Natural killer cell treated with Interleukin-12 subunit alpha and Interleukin-12 subunit beta and Interleukin-15 and Interleukin-18, amount 100 ng/mL, for 72 hours (primary cell): Measurements from ENCODE around the gene OR52L1. TPM values are rescaled to one million over a fixed set of nuclear protein-coding genes. Genes with fewer than 3 reads are reported as not detected.
"Not testable (repeated sequence)": the region's sequence is repeated elsewhere in the genome, so short reads cannot be mapped to it uniquely, and the experiment has no call there.

Experiments
- ATAC-seq, 2 donors: fragments of 150-1000 bp; cut with Tn5 transposase in 1 of 2; sonication (Bioruptor Pico), chemical (Tn5 transposase) in 1 of 2; 2 replicates each; pipeline ENCODE4 v1.10.0; 2021
- DNase-seq: peaks from one replicate; pipeline ENCODE4 v3.0.0; 2022; ENCODE audit warnings: low spot score
- H3K27ac Mint-ChIP-seq, 2 donors: 1 replicate in 1 of 2; 2 replicates in 1 of 2; pipeline ENCODE4 v1.8.0; 2022; ENCODE audit warnings: mixed read lengths in 2 of 2, mild to moderate bottlenecking in 1 of 2, moderate library complexity in 1 of 2
- H3K27me3 Mint-ChIP-seq, 2 donors: 1 replicate in 1 of 2; 2 replicates in 1 of 2; pipeline ENCODE4 v1.8.0; 2022; ENCODE audit warnings: mixed read lengths in 2 of 2
- H3K36me3 Mint-ChIP-seq: one replicate; pipeline ENCODE4 v1.8.0; 2022; ENCODE audit warnings: mixed read lengths
- H3K4me1 Mint-ChIP-seq, 2 donors: 1 replicate in 1 of 2; 2 replicates in 1 of 2; pipeline ENCODE4 v1.8.0; 2022; ENCODE audit warnings: low read depth in 2 of 2, mixed read lengths in 2 of 2, mild to moderate bottlenecking in 1 of 2
- H3K4me3 Mint-ChIP-seq: one replicate; pipeline ENCODE4 v1.8.0; 2022; ENCODE audit warnings: mixed read lengths
- H3K9me3 Mint-ChIP-seq: 2 replicates; pipeline ENCODE4 v1.8.0; 2022; ENCODE audit warnings: mixed read lengths
- total RNA-seq, 2 donors: library from RNA; stranded (reverse); gene quantifications; one replicate each; pipeline ENCODE4 v1.2.3, GENCODE V29; 2022

The OR52L1 gene
- total RNA-seq, 2 donors from 2014 or later: not detected

DNA sequence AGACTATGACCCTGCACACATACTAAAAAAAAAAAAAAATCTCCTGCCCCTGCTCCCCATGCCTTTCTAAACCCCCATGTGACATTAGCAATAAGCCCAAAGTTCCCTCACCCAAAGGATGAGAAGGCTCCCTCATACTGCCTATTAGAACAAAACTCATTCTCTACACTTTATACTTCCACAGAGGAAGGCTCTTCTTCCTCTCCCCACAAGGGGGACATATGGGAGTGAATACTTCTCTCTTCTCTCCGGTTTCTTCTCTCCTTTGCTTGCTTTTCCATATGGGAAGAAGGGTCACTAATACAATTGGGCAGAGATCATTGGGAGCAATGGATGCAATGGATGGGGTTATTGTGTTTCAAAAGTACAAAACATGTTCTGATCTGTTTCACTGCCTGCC lies 3.3 kb downstream of the OR52L1 start:
- no peak overlapping the region for H3K27ac Mint-ChIP-seq
- H3K27me3 Mint-ChIP-seq: peaks cover 23 to 46% of the 10 kb centered on the region in 2 donors
- peaks cover 13% of the 10 kb centered on the region for H3K36me3 Mint-ChIP-seq
- H3K4me3 Mint-ChIP-seq: no peak overlapping the region
- ATAC-seq (no peak), DNase-seq (no peak)
- peaks cover 3% of the 10 kb centered on the region for H3K9me3 Mint-ChIP-seq
- H3K4me1 Mint-ChIP-seq: no peaks in the 10 kb centered on the region

GRCh38 chr11:5973530-5973929 lies 13.3 kb downstream of the OR52L1 start:
- no peaks in the 10 kb centered on the region for H3K36me3 Mint-ChIP-seq
- no peaks in the 10 kb centered on the region for H3K4me1 Mint-ChIP-seq
- H3K27ac Mint-ChIP-seq: no peak overlapping the region
- DNase-seq: no peak
- H3K9me3 Mint-ChIP-seq: peaks cover 3% of the 10 kb centered on the region
- no peak for ATAC-seq
- H3K4me3 Mint-ChIP-seq: no peak overlapping the region
- peaks cover 8 to 25% of the 10 kb centered on the region in 2 donors for H3K27me3 Mint-ChIP-seq

DNA sequence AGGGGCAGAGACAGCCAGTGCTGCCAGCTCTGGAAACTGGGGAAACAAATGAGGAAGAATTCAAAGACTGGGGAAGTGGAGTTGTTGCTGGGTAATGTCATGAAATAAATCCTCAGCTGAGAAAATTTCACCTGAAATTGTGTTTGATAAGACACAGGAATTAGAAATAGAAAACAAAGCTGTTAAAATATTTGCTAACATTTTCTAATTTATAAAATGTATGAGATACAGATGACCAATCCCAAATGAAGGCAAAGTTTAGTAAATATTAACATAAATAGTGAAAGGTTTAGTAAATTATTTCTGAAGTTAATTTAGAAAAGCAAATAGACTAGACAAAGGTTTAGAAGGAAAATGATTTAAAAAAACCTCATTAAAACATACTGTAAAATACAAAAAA lies 18.4 kb downstream of the OR52L1 start, which contains the start of gene OR56A5:
OR56A5 (minus strand) TSS at position 101 of the 400 bp plus-strand sequence; CDS start at position 101, 0 bp downstream.
- ATAC-seq (no peak), DNase-seq (no peak)
- H3K27ac Mint-ChIP-seq: no peak within 1 kb of the TSS
- peaks cover 4% of the 10 kb centered on the region for H3K9me3 Mint-ChIP-seq
- H3K4me3 Mint-ChIP-seq: no peak within 1 kb of the TSS
- peaks cover 17 to 40% of the 10 kb centered on the region in 2 donors for H3K27me3 Mint-ChIP-seq
- H3K4me1 Mint-ChIP-seq: no peaks in the 10 kb centered on the region
- H3K36me3 Mint-ChIP-seq: peaks cover 7% of the 10 kb centered on the region

DNA sequence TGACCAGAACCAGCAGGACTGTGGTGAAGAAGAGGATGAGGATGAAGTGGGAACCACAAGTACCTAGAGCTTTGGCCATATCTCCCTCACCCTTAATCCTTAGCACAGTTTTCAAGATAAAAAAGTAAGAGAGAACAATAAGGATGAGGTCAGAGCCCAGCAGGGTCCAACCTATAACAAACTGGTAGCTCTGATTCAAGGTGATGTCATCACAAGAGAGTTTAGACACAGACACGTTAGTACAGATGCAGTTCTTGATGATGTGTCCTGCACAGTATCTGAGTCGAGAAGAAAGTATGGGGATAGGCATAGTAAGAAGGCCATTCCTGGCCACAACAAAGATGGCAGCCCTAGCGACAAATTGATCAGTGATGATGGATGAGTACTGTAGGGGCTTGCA lies 19.1 kb downstream of the OR52L1 start:
- H3K36me3 Mint-ChIP-seq: peaks cover 13% of the 10 kb centered on the region
- DNase-seq (no peak), ATAC-seq (peak; percentile 24 to 36)
- H3K4me3 Mint-ChIP-seq: no peak overlapping the region
- H3K27ac Mint-ChIP-seq: no peak overlapping the region
- no peaks in the 10 kb centered on the region for H3K4me1 Mint-ChIP-seq
- peaks cover 5% of the 10 kb centered on the region for H3K9me3 Mint-ChIP-seq
- peaks cover 17 to 40% of the 10 kb centered on the region in 2 donors for H3K27me3 Mint-ChIP-seq

DNA sequence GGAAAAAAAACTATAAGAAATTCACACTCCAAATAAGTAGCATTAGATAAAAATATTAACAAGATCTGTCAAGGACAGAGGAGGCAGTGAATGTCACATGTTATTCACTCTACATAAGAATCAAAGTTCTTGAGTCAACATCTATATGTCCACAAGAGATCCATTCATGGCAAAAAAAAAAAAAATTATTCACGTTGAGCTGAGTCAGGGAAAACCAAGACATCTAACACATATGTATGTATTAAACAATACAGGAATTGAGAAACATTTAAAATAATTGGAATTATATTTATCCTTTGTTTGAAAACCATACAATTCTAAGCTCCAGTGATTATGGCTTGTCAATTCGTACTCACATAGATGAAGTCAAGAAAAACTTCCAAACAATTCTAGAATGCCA lies 19.8 kb downstream of the OR52L1 start:
- no peak overlapping the region for H3K27ac Mint-ChIP-seq
- H3K9me3 Mint-ChIP-seq: peaks cover 5% of the 10 kb centered on the region
- H3K4me3 Mint-ChIP-seq: no peak overlapping the region
- H3K4me1 Mint-ChIP-seq: no peaks in the 10 kb centered on the region
- DNase-seq (no peak), ATAC-seq (no peak)
- H3K27me3 Mint-ChIP-seq: peaks cover 17 to 40% of the 10 kb centered on the region in 2 donors
- peaks cover 13% of the 10 kb centered on the region for H3K36me3 Mint-ChIP-seq

DNA sequence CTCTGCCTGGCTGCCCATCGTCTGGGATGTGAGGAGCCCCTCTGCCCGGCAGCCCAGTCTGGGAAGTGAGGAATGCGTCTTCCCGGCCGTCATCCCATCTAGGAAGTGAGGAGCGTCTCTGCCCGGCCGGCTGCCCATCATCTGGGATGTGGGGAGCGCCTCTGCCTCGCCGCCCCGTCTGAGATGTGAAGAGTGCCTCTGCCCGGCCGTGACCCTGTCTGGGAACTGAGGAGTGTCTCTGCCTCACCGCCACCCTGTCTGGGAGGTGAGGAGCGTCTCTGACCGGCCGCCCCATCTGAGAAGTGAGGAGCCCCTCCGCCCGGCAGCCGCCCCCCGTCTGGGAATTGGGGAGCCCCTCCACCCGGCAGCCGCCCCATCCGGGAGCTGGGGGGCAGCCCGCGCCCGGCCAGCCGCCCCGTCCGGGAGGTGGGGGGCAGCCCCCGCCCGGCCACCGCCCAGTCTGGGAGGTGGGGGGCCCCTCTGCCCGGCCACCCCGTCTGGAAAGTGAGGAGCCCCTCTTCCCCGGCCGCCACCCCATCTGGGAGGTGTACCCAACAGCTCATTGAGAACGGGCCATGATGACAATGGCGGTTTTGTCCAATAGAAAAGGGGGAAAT lies 26.0 kb downstream of the OR52L1 start:
- H3K4me3 Mint-ChIP-seq, H3K9me3 Mint-ChIP-seq, H3K4me1 Mint-ChIP-seq, DNase-seq, H3K27me3 Mint-ChIP-seq, H3K27ac Mint-ChIP-seq, ATAC-seq: not testable (repeated sequence)
- H3K36me3 Mint-ChIP-seq: peaks cover 13% of the 10 kb centered on the region

GRCh38 chr11:5955586-5955985 lies 31.2 kb downstream of the OR52L1 start:
- Mint-ChIP-seq H3K27me3 (peaks cover 15 to 21% of the 10 kb centered on the region in 2 donors), H3K27ac (no peak overlapping the region), H3K4me3 (no peak overlapping the region), H3K9me3 (no peaks in the 10 kb centered on the region), H3K36me3 (no peaks in the 10 kb centered on the region), H3K4me1 (no peaks in the 10 kb centered on the region)
- DNase-seq (no peak), ATAC-seq (no peak)

DNA sequence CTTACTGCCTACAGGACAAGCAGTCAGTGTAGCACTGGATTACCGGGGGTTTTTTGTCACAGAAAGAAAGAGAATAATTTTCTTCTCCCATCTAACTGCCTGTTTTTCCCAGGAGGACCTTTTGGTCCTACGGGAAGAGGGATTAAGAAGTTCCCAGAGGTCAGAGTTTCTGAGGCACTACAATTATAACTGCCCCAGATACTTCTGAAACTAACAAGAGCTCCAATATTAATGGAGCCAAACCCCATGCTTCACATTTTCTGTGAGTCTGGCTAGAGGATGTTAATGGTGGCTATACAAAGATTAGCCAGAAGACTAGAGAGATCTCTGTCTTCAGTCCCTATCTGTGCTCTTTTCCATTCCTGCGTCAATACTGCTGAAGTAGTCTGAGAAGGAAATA lies 44.8 kb downstream of the OR52L1 start, which contains the start of gene OR56A3:
OR56A3 (plus strand) TSS at position 301 of the 400 bp plus-strand sequence. CDS start 5,096 bp downstream, outside the sequence.
- no peaks in the 10 kb centered on the region for H3K4me1 Mint-ChIP-seq
- H3K9me3 Mint-ChIP-seq: no peaks in the 10 kb centered on the region
- H3K36me3 Mint-ChIP-seq: no peaks in the 10 kb centered on the region
- H3K4me3 Mint-ChIP-seq: no peak within 1 kb of the TSS
- peaks cover 11 to 29% of the 10 kb centered on the region in 2 donors for H3K27me3 Mint-ChIP-seq
- no peak for ATAC-seq
- no peak for DNase-seq
- no peak within 1 kb of the TSS for H3K27ac Mint-ChIP-seq

DNA sequence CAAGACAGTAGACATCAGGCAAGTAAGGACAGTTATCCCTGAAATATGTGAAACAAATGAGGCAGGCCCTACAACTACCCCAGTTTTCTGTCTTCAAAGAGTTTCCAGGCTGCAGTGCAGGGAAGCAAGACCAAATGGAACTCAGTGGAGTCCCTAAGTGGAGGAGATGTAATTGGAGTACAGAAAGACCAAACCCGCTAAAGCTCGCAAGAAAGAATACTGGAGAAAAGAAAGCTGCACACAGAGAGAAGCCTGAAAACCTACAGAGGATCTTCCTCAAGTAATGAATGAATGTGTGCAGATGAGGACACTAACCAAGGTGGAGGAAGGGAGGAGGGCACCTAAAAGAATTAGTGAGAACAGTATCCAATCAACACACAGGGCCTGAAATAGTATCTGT lies 46.0 kb downstream of the OR52L1 start:
- Mint-ChIP-seq H3K27ac (no peak overlapping the region), H3K4me1 (no peaks in the 10 kb centered on the region), H3K27me3 (peaks cover 11 to 29% of the 10 kb centered on the region in 2 donors), H3K9me3 (no peaks in the 10 kb centered on the region), H3K36me3 (no peaks in the 10 kb centered on the region), H3K4me3 (no peak overlapping the region)
- DNase-seq (no peak), ATAC-seq (no peak)

DNA sequence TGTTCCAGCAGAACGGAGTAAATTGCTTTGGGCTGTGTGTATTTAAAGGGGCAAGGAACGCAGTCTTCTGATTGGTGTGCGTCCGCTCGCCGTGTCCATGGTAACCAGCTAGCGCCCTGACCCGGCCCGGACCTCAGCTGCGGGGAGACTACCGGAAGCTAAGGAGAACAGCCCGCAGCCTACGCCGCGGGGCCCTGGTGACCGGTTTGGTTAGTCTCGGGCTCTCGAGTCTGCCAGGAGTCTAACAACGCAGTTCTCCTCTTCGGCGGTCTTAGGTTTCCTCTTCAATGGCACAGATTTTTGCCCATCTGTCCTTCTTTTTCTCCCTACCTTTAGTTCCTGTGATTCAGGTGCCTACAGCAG lies 48.2 kb downstream of the OR52L1 start:
- Mint-ChIP-seq H3K27ac (no peak overlapping the region), H3K4me3 (no peak overlapping the region), H3K36me3 (no peaks in the 10 kb centered on the region)

GRCh38 chr11:5937868-5938602 lies 48.8 kb downstream of the OR52L1 start:
- H3K27me3 Mint-ChIP-seq: peaks cover 6 to 14% of the 10 kb centered on the region in 2 donors
- no peaks in the 10 kb centered on the region for H3K4me1 Mint-ChIP-seq
- no peaks in the 10 kb centered on the region for H3K9me3 Mint-ChIP-seq
- DNase-seq (no peak), ATAC-seq (no peak)
- no peak overlapping the region for H3K27ac Mint-ChIP-seq
- no peak overlapping the region for H3K4me3 Mint-ChIP-seq
- H3K36me3 Mint-ChIP-seq: no peaks in the 10 kb centered on the region

More for the DNA sequence above, 48.2 kb downstream of the OR52L1 start:
- no peaks in the 10 kb centered on the region for H3K4me1 Mint-ChIP-seq
- DNase-seq (no peak), ATAC-seq (no peak)
- H3K27me3 Mint-ChIP-seq: peaks cover 6 to 16% of the 10 kb centered on the region in 2 donors
- H3K9me3 Mint-ChIP-seq: no peaks in the 10 kb centered on the region

Other genes starting within 250 kb of the OR52L1 start
- under 1 TPM; 0.38 to 0.45 TPM for gene OR52N4, start 232.7 kb downstream of the OR52L1 start, total RNA-seq
- not detected for gene OR52N5, start 203.6 kb downstream of the OR52L1 start, total RNA-seq
- gene OR52N1, start 195.7 kb downstream of the OR52L1 start, total RNA-seq: not detected
- not detected for gene OR52N2, start 178.1 kb downstream of the OR52L1 start, total RNA-seq
- gene OR52E6, start 145.1 kb downstream of the OR52L1 start, total RNA-seq: not detected
- not detected for gene OR52E8, start 129.3 kb downstream of the OR52L1 start, total RNA-seq
- gene OR52E4, start 106.4 kb downstream of the OR52L1 start, total RNA-seq: not detected
- not detected for gene OR52E5, start 93.8 kb downstream of the OR52L1 start, total RNA-seq
- not detected for gene OR56A3, start 44.7 kb downstream of the OR52L1 start, total RNA-seq
- gene OR56A5, start 18.5 kb downstream of the OR52L1 start, total RNA-seq: not detected
- under 1 TPM in 1 of 2 donors, not detected in 1; 0.11 TPM for gene OR56A4, start 20.0 kb upstream of the OR52L1 start, total RNA-seq
- under 1 TPM; 0.05 to 0.11 TPM for gene OR56A1, start 43.8 kb upstream of the OR52L1 start, total RNA-seq
- not detected for gene OR56B4, start 120.7 kb upstream of the OR52L1 start, total RNA-seq
- gene OR52B2, start 183.3 kb upstream of the OR52L1 start, total RNA-seq: under 1 TPM in 1 of 2 donors, not detected in 1; 0.52 TPM
- gene OR52W1, start 212.2 kb upstream of the OR52L1 start, total RNA-seq: not detected
- not detected for gene C11orf42, start 218.6 kb upstream of the OR52L1 start, total RNA-seq
- 10 to 100 TPM; 45.6 to 52.2 TPM for gene FHIP1B, start 247.7 kb upstream of the OR52L1 start, total RNA-seq